Fibroblast of lung (primary cell): ENCODE results near the gene MCAT. TPM values are rescaled to one million over a fixed set of nuclear protein-coding genes. Genes with fewer than 3 reads are reported as not detected.
A peak's percentile ranks its signal among the peaks of the same experiment; 100 is the strongest.

ENCODE experiments used
- DNase-seq, 2 donors: peaks; one replicate each; pipeline versions ENCODE4 v3.0.0 to v3.0.0-alpha.2; 2010; ENCODE audit warnings: low read depth in 2 of 2
- H2AFZ ChIP-seq: 2 replicates; pipeline ENCODE4 v1.5.1; 2012; ENCODE audit warnings: low read length, control low read depth, inconsistent platforms
- H3K27ac ChIP-seq: 2 replicates; pipeline ENCODE4 v1.5.1; 2011; ENCODE audit warnings: low read length, control low read depth; ENCODE audit not compliant: insufficient read depth
- H3K27me3 ChIP-seq: 2 replicates; pipeline ENCODE4 v1.5.1; 2011; ENCODE audit warnings: mild to moderate bottlenecking, low read length; ENCODE audit not compliant: control insufficient read depth, insufficient read depth
- H3K36me3 ChIP-seq: 2 replicates; pipeline ENCODE4 v1.5.1; 2011; ENCODE audit warnings: low read length; ENCODE audit not compliant: control insufficient read depth, insufficient read depth
- H3K4me1 ChIP-seq: 2 replicates; pipeline ENCODE4 v1.5.1; 2011; ENCODE audit warnings: low read length; ENCODE audit not compliant: control insufficient read depth, insufficient read depth; ENCODE audit errors: extremely low read depth
- H3K4me2 ChIP-seq: 2 replicates; pipeline ENCODE4 v1.5.1; 2011; ENCODE audit warnings: low read length, control low read depth; ENCODE audit not compliant: insufficient read depth; ENCODE audit errors: extremely low read depth
- H3K4me3 ChIP-seq, 4 experiments: fragments of 200-600 bp in 1 of 4; sonication (generic) in 1 of 4; replicated peaks in 1 of 4; 2 replicates each; pipeline ENCODE4 v1.5.1; 2011 to 2016; ENCODE audit warnings: low read length in 4 of 4, low read depth in 3 of 4, mild to moderate bottlenecking in 3 of 4, control low read depth in 2 of 4, inconsistent platforms in 1 of 4, mixed read lengths in 1 of 4; ENCODE audit not compliant: insufficient read depth in 1 of 4; ENCODE audit errors: control extremely low read depth in 1 of 4
- H3K79me2 ChIP-seq: 2 replicates; pipeline ENCODE4 v1.5.1; 2012; ENCODE audit warnings: mild to moderate bottlenecking, low read length, inconsistent platforms; ENCODE audit not compliant: control insufficient read depth, insufficient read depth
- H3K9ac ChIP-seq: 2 replicates; pipeline ENCODE4 v1.5.1; 2011; ENCODE audit warnings: mild to moderate bottlenecking, low read length, control low read depth; ENCODE audit not compliant: insufficient read depth
- H3K9me3 ChIP-seq: 2 replicates; pipeline ENCODE4 v1.5.1; 2012; ENCODE audit warnings: low read depth, low read length; ENCODE audit not compliant: control insufficient read depth, insufficient read depth
- H4K20me1 ChIP-seq: 2 replicates; pipeline ENCODE4 v1.5.1; 2011; ENCODE audit warnings: low read length; ENCODE audit not compliant: control insufficient read depth, insufficient read depth; ENCODE audit errors: extremely low read depth
- EZH2 ChIP-seq: IDR thresholded peaks from 2 replicates; pipeline ENCODE4 v1.5.1; 2012; ENCODE audit warnings: low read length, control low read depth, mild to moderate bottlenecking; ENCODE audit errors: missing control alignments
- polyA plus RNA-seq, 2 donors: library from polyadenylated mRNA; depleted of rRNA in 1 of 2; stranded (reverse) in 1 of 2; unstranded in 1 of 2; fragments of >200 nt; gene quantifications; 2 replicates each; pipeline ENCODE4 v1.2.1, GENCODE V29; 2011 to 2012; ENCODE audit warnings: missing spikeins in 1 of 2
- total RNA-seq: library from RNA; depleted of rRNA; stranded (reverse); fragments of >200 nt; gene quantifications from 2 replicates; pipeline ENCODE4 v1.2.1, GENCODE V29; 2014
- TF ChIP-seq, protein P1 (sequence below), 2 donors: IDR thresholded peaks in 1 of 2; conservative IDR thresholded peaks in 1 of 2; 1 replicate in 1 of 2; 2 replicates in 1 of 2; pipeline ENCODE4 v1.5.1; 2011 to 2012; ENCODE audit warnings: low read length in 2 of 2, control low read depth in 1 of 2, inconsistent platforms in 1 of 2, low read depth in 1 of 2, mild to moderate bottlenecking in 1 of 2

Gene MCAT
- total and polyA plus RNA-seq, 2 donors (not counting 1 experiment from before 2014, with no cell fraction given), result 8.4 to 9.3 TPM

- Histone ChIP-seq H3K4me3 (peak overlapping the region; percentile 63 to 74 (median 67)), H3K4me1 (peaks cover 3% of the 10 kb centered on the region), H3K27me3 (no peaks in the 10 kb centered on the region), H3K36me3 (no peaks in the 10 kb centered on the region), H3K4me2 (peak overlapping the region; percentile 75), H3K9me3 (no peaks in the 10 kb centered on the region), H2AFZ (no peak overlapping the region), H3K9ac (peak overlapping the region; percentile 59), H3K27ac (peak overlapping the region; percentile 29), H3K79me2 (peaks cover 28% of the 10 kb centered on the region), H4K20me1 (no peaks in the 10 kb centered on the region)
- TF ChIP-seq EZH2, result no peak
- TF ChIP-seq, protein P1, sequence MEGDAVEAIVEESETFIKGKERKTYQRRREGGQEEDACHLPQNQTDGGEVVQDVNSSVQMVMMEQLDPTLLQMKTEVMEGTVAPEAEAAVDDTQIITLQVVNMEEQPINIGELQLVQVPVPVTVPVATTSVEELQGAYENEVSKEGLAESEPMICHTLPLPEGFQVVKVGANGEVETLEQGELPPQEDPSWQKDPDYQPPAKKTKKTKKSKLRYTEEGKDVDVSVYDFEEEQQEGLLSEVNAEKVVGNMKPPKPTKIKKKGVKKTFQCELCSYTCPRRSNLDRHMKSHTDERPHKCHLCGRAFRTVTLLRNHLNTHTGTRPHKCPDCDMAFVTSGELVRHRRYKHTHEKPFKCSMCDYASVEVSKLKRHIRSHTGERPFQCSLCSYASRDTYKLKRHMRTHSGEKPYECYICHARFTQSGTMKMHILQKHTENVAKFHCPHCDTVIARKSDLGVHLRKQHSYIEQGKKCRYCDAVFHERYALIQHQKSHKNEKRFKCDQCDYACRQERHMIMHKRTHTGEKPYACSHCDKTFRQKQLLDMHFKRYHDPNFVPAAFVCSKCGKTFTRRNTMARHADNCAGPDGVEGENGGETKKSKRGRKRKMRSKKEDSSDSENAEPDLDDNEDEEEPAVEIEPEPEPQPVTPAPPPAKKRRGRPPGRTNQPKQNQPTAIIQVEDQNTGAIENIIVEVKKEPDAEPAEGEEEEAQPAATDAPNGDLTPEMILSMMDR (conservative IDR thresholded peaks at IDR 0.05 in 1 of 2, IDR thresholded peaks at IDR 0.05 in 1 of 2; ENCODE audit: low read depth in 1 of 2, low read length in 2 of 2), result no peak
- DNase-seq, result no peak
Observed at GRCh38 chr22:43152003-43152356, 8.8 kb upstream of the MCAT start.

DNA sequence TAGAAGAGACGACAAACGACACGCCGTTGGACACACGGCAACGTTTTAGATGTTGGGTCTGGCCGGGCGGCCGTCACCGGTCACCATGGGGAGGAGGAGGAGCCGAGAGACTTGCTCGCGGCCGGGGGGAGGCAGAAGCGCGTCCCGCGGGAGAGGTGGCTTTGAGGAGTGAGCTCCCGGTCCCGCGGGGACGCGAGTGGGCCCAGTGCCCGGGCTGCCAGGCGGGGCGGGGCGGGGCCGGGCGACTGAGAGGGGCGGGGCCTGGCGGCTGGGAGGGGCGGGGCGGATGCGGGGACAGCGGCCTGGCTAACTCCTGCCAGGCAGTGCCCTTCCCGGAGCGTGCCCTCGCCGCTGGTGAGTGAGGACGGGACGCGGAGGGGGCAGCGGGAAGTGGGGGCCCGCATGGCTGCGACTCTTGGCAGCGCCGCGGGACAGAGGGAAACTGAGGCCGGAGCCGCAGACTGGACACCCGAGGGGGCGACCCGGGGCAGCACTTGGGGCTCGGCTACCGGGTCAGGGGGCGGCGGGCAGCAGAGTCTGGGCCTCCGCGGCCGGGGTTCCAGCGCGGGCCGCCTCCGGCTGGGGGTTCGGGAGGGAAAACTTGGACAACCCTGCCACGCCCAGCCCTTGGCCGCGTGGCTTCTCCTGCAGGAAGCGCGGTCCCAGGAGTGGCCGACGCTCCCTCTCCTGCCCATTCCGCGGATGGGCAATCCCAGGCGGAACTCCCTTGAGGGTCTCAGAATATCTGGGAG, 8.2 kb upstream of the MCAT start, which contains the start of gene TSPO:
Gene TSPO, plus strand, starts transcription at position 309 of the 752 bp plus-strand sequence. CDS start 7,680 bp downstream, outside the sequence.
- no peaks in the 10 kb centered on the region for H3K36me3 ChIP-seq
- H2AFZ ChIP-seq, result peak within 1 kb of the TSS; percentile 74
- H3K27me3 ChIP-seq, result no peaks in the 10 kb centered on the region
- peak; percentile 37 to 41 for DNase-seq
- H3K4me2 ChIP-seq, result peak within 1 kb of the TSS; percentile 75
- no peaks in the 10 kb centered on the region for H4K20me1 ChIP-seq
- H3K9ac ChIP-seq, result peak within 1 kb of the TSS; percentile 59
- no peaks in the 10 kb centered on the region for H3K9me3 ChIP-seq
- peaks cover 24% of the 10 kb centered on the region for H3K79me2 ChIP-seq
- H3K4me1 ChIP-seq, result peaks cover 3% of the 10 kb centered on the region
- peak within 1 kb of the TSS; percentile 29 for H3K27ac ChIP-seq
- peak within 1 kb of the TSS; percentile 63 to 74 (median 67) for H3K4me3 ChIP-seq
- TF ChIP-seq, protein P1 (conservative IDR thresholded peaks at IDR 0.05 in 1 of 2, IDR thresholded peaks at IDR 0.05 in 1 of 2; ENCODE audit: low read depth in 1 of 2, low read length in 2 of 2), result no peak
- TF ChIP-seq EZH2, result no peak

GRCh38 chr22:43150731-43151206, 7.6 kb upstream of the MCAT start:
- Histone ChIP-seq H3K9ac (no peak overlapping the region), H4K20me1 (no peaks in the 10 kb centered on the region), H3K27me3 (no peaks in the 10 kb centered on the region), H3K4me2 (peak overlapping the region; percentile 9), H3K9me3 (no peaks in the 10 kb centered on the region), H3K79me2 (peaks cover 21% of the 10 kb centered on the region), H3K36me3 (no peaks in the 10 kb centered on the region), H3K27ac (no peak overlapping the region), H3K4me3 (peak overlapping the region; percentile 8 to 74 (median 31)), H3K4me1 (peaks cover 3% of the 10 kb centered on the region), H2AFZ (peak overlapping the region; percentile 74)
- TF ChIP-seq, protein P1 (conservative IDR thresholded peaks at IDR 0.05 in 1 of 2, IDR thresholded peaks at IDR 0.05 in 1 of 2; ENCODE audit: low read depth in 1 of 2, low read length in 2 of 2), result no peak
- no peak for TF ChIP-seq EZH2
- no peak for DNase-seq
